Activated CD4-positive, alpha-beta T cell treated with anti-CD3 and anti-CD28 coated beads, Interleukin-10, Interleukin-2, amounts not matched to agents 100 ng/mL and 50 ng/mL, durations not matched to agents 16 hours and 8 hours (primary cell): ENCODE data around the gene C10orf120.

Experiments
- DNase-seq: peaks from one replicate; pipeline ENCODE4 v3.0.0-alpha.2; 2020

The C10orf120 gene

DNA sequence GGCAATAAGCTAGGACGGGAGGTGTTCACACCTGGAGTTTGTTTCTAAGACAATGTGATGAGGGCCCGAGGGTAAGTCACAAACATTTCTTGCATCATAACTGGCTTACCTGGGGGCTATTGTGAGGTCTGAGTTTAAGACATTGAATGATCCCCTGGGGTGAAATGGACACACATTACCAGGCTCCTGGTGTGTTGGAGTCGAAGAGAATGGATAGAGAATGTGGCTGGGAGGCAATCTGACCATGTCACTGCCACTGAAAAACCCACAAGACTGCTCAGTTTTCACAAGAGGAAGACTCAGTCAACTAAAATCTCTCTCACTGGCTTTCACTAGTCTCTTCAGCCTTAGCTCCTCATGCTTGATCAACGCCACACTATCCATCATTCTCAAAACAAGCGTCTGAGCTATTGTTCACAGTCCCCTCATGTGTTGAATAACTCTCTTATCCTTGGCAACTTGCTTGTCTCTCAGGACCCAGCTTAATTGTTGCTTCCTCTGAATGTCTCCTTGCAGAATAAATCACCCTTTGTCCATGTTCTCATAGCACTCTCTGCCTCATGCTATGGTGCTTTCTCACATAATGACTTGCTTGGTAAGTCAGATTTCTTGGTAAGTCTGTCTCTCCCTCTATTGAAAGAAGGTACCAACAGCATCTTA, at the start of gene C10orf120:
TSS of gene C10orf120 (minus strand) at position 51 of the 660 bp plus-strand sequence. CDS start 56 bp downstream, outside the sequence.
- no peak for DNase-seq

- no peak for DNase-seq
Measured at GRCh38 chr10:122748496-122748895, 48.9 kb upstream of the C10orf120 start.

- no peak for DNase-seq
Measured at GRCh38 chr10:122746408-122746807, 46.8 kb upstream of the C10orf120 start.

- no peak for DNase-seq
Measured at GRCh38 chr10:122744257-122744656, 44.6 kb upstream of the C10orf120 start.

DNA sequence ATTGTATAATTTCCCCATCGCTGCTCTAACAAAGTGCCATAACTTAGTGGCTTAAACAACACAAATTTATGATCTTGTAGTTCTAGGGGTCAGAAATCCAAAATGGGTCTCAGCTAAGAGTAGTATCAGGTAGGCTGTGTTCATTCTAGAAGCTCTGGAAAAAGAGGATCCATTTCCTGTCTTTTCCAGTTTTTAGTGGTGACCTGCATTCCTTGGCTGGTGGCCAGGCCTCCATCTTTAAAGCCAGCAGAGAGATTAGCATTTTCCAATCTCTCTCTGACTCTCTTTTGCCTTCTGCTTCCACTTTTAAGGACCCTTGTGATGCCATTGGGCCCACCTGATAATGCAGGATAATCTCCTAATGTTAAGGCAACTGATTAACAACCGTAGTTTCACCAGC, 41.0 kb upstream of the C10orf120 start:
- no peak for DNase-seq

- DNase-seq: no peak
Measured at GRCh38 chr10:122738031-122738430, 38.4 kb upstream of the C10orf120 start.

DNA sequence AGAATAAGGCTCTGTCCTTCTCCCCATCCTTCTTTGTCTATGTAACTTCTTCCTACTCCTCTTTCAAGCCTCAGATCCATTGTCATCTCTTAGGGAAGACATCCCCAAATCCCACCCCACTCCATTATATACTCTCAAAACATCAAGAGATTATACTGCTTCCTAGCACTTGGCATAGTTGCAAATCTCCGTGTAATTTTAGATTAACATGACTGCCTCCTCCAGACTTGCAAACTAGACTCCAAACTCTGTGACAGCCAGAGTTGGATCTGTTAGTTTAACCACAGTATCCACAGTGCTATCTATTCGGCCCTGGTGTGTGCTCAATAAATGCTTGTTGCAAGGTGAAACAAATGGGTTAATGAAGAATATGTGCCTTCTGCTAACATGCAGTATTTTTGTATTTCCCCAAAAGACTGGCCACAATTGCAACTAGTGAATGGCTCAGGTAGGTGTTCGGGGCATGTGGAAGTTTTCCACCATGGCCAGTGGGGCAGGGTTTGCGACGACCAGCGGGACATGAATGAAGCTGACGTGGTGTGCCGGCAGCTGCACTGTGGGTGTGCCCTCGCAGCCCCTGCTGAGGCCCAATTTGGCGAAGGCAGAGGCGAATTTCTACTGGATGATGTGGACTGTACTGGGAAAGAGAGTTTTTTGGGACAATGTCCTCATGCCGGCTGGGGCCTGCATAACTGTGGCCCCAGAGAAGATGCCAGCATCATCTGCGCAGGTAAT, 34.5 kb upstream of the C10orf120 start:
- no peak for DNase-seq

- DNase-seq: no peak
Measured at GRCh38 chr10:122733443-122733842, 33.8 kb upstream of the C10orf120 start.

GRCh38 chr10:122730238-122730637, 30.6 kb upstream of the C10orf120 start:
- DNase-seq: no peak

DNA sequence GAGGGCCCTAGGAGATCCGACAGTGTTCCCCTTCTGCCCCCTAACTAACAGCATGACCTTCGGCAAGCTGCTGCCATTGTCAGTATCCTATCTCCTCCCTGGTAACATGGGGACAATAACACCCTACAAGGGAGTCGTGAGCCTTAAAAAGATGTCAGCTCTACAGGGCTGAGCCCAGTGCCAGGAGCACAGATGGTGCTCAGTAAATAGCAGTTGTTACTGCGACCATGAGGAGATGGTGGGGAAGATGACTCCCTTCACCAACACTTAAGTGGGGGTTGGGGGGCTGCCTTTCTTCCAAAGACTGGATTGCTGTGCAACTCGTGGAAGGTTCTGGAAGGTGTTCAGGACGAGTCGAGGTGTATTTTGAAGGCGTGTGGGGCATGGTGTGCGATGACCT, 29.5 kb upstream of the C10orf120 start:
- DNase-seq: no peak

GRCh38 chr10:122727426-122727825, 27.8 kb upstream of the C10orf120 start:
- DNase-seq: no peak

- no peak for DNase-seq
Measured at GRCh38 chr10:122725768-122726167, 26.1 kb upstream of the C10orf120 start.

DNA sequence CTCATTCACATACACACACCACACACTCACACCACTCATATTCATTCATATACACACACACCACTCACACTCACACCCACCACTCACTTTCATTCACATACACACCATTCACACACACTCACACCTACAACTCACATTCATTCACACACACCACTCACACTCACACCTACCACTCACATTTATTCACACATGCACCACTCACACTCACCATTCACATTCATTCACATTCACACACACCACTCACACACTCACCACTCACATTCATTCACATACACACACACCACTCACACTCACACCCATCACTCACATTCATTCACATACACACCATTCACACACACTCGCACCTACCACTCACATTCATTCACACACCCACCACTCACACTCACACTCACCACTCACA, 25.4 kb upstream of the C10orf120 start:
- DNase-seq: no peak

DNA sequence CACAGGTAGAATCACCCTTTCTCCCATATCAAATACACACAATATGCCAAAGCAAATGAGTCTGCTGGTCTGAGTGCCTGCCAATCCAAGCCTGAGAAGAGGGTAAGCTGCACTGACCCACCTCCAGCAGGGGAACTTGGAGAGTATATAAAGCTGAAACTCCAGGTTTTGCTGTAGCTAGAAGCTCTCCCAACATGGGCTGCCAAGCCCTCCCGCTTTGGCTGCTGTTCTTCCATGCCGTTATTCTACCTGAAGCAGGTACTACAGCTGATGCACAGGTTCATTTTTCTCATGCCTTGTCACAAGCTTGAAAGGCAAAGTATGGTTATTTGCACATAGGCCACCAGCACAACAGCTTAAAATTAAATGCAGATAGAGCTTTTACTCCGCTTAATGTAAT, 21.5 kb upstream of the C10orf120 start:
- no peak for DNase-seq

- no peak for DNase-seq
Measured at GRCh38 chr10:122716025-122716424, 16.4 kb upstream of the C10orf120 start.

DNA sequence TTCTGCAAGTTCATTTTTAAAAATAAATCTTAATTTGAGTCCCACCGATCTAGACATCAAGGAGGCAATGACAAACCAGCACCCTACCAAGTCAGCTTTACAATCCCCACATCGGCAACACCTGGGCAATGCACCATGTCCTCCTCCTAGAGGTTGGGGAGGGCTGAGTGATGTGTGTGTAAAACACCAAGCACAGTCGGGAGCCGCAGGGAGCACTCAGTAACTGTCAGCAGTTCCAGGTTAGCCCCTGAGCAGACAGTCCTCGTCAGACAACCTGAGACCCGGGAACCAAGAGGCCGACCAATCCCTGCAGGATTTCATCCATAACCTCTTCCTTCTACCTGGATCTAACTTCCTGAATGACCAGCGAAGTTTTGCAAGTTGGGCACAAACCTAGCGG, 15.9 kb upstream of the C10orf120 start:
- no peak for DNase-seq

GRCh38 chr10:122713091-122713885, 13.6 kb upstream of the C10orf120 start:
- no peak for DNase-seq

DNA sequence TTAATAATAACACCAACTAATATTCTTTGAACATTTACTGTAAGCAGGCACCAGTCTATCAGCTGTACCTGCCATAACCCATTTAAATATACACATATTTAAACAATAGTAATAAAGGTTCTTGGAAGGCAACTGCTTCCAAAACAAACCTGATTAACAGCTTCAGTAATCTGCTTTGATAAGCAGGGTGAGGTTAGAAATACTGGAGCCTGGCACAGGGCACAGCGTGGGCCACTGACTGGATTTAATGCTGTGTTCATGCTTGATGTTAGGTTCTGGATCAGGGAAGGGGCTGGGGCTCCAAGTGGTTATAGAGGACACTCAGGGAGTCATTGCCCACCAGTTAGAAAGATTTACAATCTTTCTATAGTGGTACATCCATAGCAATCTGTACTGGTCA, 10.9 kb upstream of the C10orf120 start:
- DNase-seq: no peak

DNA sequence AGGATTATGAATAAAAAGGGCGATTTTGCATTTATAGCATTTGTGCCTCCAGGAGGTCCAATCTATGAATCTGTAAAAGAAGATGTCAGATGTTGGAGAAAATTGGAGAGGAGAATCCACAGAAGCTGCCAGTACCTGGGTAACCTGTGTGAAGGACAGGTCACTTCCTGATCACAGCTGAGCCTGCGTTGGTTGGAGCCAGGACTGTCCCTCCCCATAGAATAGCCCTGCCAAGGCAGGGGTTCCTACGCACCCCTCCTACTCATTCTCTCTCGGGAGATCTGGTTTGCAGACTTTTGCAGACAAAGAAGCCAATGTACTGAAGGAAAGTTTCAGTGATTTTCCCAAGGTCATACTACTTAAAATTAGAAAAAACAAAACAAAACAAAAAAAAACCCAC, 10.3 kb upstream of the C10orf120 start:
- no peak for DNase-seq

- DNase-seq: no peak
Measured at GRCh38 chr10:122707535-122707934, 7.9 kb upstream of the C10orf120 start.

- DNase-seq: no peak
Measured at GRCh38 chr10:122706947-122707346, 7.3 kb upstream of the C10orf120 start.

GRCh38 chr10:122706467-122706866, 6.8 kb upstream of the C10orf120 start:
- DNase-seq: no peak
